HEK293 (cell line): ENCODE data around the gene VRK1.

ENCODE experiments used
- CTCF ChIA-PET: fragments of 350-600 bp; formaldehyde crosslinking; extraction: SDS; loops from one replicate; lab custom pipeline; 2021; ENCODE audit warnings: antibody characterized with exemption; lab: Yijun Ruan, JAX
- POLR2A ChIA-PET: fragments of 300-600 bp; formaldehyde crosslinking; extraction: SDS; loops from one replicate; lab custom pipeline; 2020; ENCODE audit warnings: antibody characterized with exemption, inconsistent platforms; lab: Yijun Ruan, JAX
- H3K27ac ChIP-seq: fragments of 200-500 bp; sonication (Bioruptor generic); 2 replicates; pipeline ENCODE4 v1.5.1; 2014; ENCODE audit warnings: low read depth, low read length, control low read depth, inconsistent platforms; ENCODE audit errors: extremely low read depth
- H3K36me3 ChIP-seq, 2 experiments: fragments of 200-500 bp in 1 of 2; sonication (Bioruptor generic) in 1 of 2; 1 replicate in 1 of 2; 2 replicates in 1 of 2; pipeline ENCODE4 v1.5.1; 2014 to 2017; ENCODE audit warnings: inconsistent platforms in 2 of 2, low read length in 2 of 2; ENCODE audit not compliant: control insufficient read depth in 2 of 2, insufficient read depth in 1 of 2
- H3K4me1 ChIP-seq: fragments of 200-500 bp; sonication (Bioruptor generic); 2 replicates; pipeline ENCODE4 v1.5.1; 2014; ENCODE audit warnings: mild to moderate bottlenecking, low read length, inconsistent platforms; ENCODE audit not compliant: control insufficient read depth, insufficient read depth
- H3K4me3 ChIP-seq: 2 replicates; pipeline ENCODE4 v1.5.1; 2011; ENCODE audit warnings: low read depth, mild to moderate bottlenecking, control low read depth, low read length, moderate library complexity
- H3K9me3 ChIP-seq: fragments of 200-500 bp; sonication (Bioruptor generic); 2 replicates; pipeline ENCODE4 v1.5.1; 2014; ENCODE audit warnings: low read depth, low read length, inconsistent platforms; ENCODE audit not compliant: control insufficient read depth, insufficient read depth
- HOXA7 ChIP-seq: sonication (generic); formaldehyde crosslinking; IDR thresholded peaks from 2 replicates; pipeline ENCODE4 v1.8.1; 2022; ENCODE audit warnings: missing genetic modification reagents, borderline replicate concordance
- HOXD13 ChIP-seq: sonication (generic); formaldehyde crosslinking; IDR thresholded peaks from 2 replicates; pipeline ENCODE4 v1.8.0; 2022; ENCODE audit warnings: missing genetic modification reagents, borderline replicate concordance
- KLF7 ChIP-seq: fragments of 450-650 bp; formaldehyde crosslinking; IDR thresholded peaks from 2 replicates; pipeline ENCODE4 v1.5.1; 2016; ENCODE audit warnings: missing biosample characterization, missing genetic modification characterization, borderline replicate concordance
- MYNN ChIP-seq: fragments of 450-650 bp; formaldehyde crosslinking; IDR thresholded peaks from 2 replicates; pipeline ENCODE4 v1.5.1; 2016; ENCODE audit warnings: missing biosample characterization, missing genetic modification characterization, borderline replicate concordance
- REPIN1 ChIP-seq: fragments of 450-650 bp; formaldehyde crosslinking; IDR thresholded peaks from 2 replicates; pipeline ENCODE4 v1.5.1; 2017; ENCODE audit warnings: missing biosample characterization, missing genetic modification characterization, low read depth
- ZNF114 ChIP-seq: fragments of 450-650 bp; formaldehyde crosslinking; IDR thresholded peaks from 2 replicates; pipeline ENCODE4 v1.5.0; 2017; ENCODE audit warnings: missing biosample characterization, missing genetic modification characterization
- ZNF19 ChIP-seq: fragments of 450-650 bp; formaldehyde crosslinking; IDR thresholded peaks from 2 replicates; pipeline ENCODE4; 2016; ENCODE audit warnings: missing biosample characterization, missing genetic modification characterization, low read depth
- ZNF2 ChIP-seq: fragments of 450-650 bp; formaldehyde crosslinking; IDR thresholded peaks from 2 replicates; pipeline ENCODE4 v1.5.1; 2016; ENCODE audit warnings: missing biosample characterization, missing genetic modification characterization
- ZNF341 ChIP-seq: fragments of 450-650 bp; formaldehyde crosslinking; IDR thresholded peaks from 2 replicates; pipeline ENCODE4; 2016; ENCODE audit warnings: low read depth, missing biosample characterization, missing genetic modification characterization
- ZNF366 ChIP-seq: fragments of 450-650 bp; formaldehyde crosslinking; conservative IDR thresholded peaks from 2 replicates; pipeline ENCODE4 v1.5.1; 2016; ENCODE audit warnings: missing biosample characterization, missing genetic modification characterization
- ZNF404 ChIP-seq: fragments of 450-650 bp; formaldehyde crosslinking; IDR thresholded peaks from 2 replicates; pipeline ENCODE4 v1.5.1; 2017; ENCODE audit warnings: missing biosample characterization, missing genetic modification characterization
- ZNF423 ChIP-seq: fragments of 450-650 bp; formaldehyde crosslinking; IDR thresholded peaks from 2 replicates; pipeline ENCODE4 v1.5.1; 2016; ENCODE audit warnings: missing biosample characterization, missing genetic modification characterization
- ZNF600 ChIP-seq: fragments of 450-650 bp; formaldehyde crosslinking; IDR thresholded peaks from 2 replicates; pipeline ENCODE4 v1.5.1; 2016; ENCODE audit warnings: missing biosample characterization, missing genetic modification characterization
- ZNF626 ChIP-seq: fragments of 450-650 bp; sonication (Bioruptor Pico); formaldehyde crosslinking; IDR thresholded peaks from 2 replicates; pipeline ENCODE4 v1.5.1; 2018; ENCODE audit warnings: missing biosample characterization, missing genetic modification characterization, inconsistent platforms
- ZNF747 ChIP-seq: fragments of 450-650 bp; formaldehyde crosslinking; IDR thresholded peaks from 2 replicates; pipeline ENCODE4 v1.5.1; 2016; ENCODE audit warnings: missing biosample characterization, missing genetic modification characterization
- ZNF76 ChIP-seq: fragments of 450-650 bp; formaldehyde crosslinking; IDR thresholded peaks from 2 replicates; pipeline ENCODE4; 2016; ENCODE audit warnings: low read depth, missing biosample characterization, missing genetic modification characterization, borderline replicate concordance
- ZNF830 ChIP-seq: fragments of 450-650 bp; IDR thresholded peaks from 2 replicates; pipeline ENCODE4 v1.5.0; 2018; ENCODE audit warnings: missing biosample characterization, missing genetic modification characterization, low read depth, mild to moderate bottlenecking, moderate library complexity
- TF ChIP-seq, protein P1 (sequence below): fragments of 450-650 bp; formaldehyde crosslinking; IDR thresholded peaks from 2 replicates; pipeline ENCODE4 v1.5.1; 2016; ENCODE audit warnings: missing biosample characterization, missing genetic modification characterization
- TF ChIP-seq, protein P2 (sequence below): sonication (generic); formaldehyde crosslinking; IDR thresholded peaks from 2 replicates; pipeline ENCODE4 v1.8.1; 2022; ENCODE audit warnings: mild to moderate bottlenecking, moderate library complexity, missing genetic modification reagents
- TF ChIP-seq, protein P3 (sequence below): fragments of 450-650 bp; formaldehyde crosslinking; IDR thresholded peaks from 2 replicates; pipeline ENCODE4 v1.5.1; 2016; ENCODE audit warnings: missing biosample characterization, missing genetic modification characterization

Gene VRK1

DNA sequence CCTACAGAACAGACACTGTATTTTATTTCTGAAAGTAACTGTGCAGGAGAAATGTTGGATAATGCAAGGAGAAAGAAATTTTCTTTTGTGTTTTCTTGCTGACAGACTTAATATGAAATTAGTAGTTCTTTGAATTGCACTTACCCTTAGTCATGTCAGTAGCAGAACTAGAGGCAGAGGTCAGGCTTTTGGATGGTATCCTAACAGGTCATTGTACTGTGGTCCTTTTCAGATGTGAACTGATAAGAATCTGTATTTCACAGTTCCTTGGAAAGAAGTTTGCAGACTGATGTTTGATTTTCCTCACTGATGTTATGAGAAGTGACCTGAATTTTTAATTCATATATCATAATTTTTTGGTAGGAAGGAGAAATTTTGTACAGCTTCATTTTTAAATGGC, 46.0 kb downstream of the VRK1 start:
- TF ChIP-seq MYNN (no peak), REPIN1 (tag by site-specific recombination) (no peak), ZNF747 (no peak), ZNF114 (tag by site-specific recombination) (no peak), ZNF600 (no peak), ZNF404 (tag by site-specific recombination) (no peak), ZNF366 (tag by site-specific recombination) (no peak), ZNF830 (tag by site-specific recombination) (no peak), HOXA7 (CRISPR knock-in tag) (no peak), ZNF341 (tag by site-specific recombination) (no peak), HOXD13 (CRISPR knock-in tag) (no peak), ZNF626 (tag by site-specific recombination) (no peak), ZNF76 (no peak), ZNF19 (no peak), ZNF423 (no peak), ZNF2 (no peak)
- TF ChIP-seq, protein P1, sequence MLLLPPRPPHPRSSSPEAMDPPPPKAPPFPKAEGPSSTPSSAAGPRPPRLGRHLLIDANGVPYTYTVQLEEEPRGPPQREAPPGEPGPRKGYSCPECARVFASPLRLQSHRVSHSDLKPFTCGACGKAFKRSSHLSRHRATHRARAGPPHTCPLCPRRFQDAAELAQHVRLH = no peak
- TF ChIP-seq, protein P2, sequence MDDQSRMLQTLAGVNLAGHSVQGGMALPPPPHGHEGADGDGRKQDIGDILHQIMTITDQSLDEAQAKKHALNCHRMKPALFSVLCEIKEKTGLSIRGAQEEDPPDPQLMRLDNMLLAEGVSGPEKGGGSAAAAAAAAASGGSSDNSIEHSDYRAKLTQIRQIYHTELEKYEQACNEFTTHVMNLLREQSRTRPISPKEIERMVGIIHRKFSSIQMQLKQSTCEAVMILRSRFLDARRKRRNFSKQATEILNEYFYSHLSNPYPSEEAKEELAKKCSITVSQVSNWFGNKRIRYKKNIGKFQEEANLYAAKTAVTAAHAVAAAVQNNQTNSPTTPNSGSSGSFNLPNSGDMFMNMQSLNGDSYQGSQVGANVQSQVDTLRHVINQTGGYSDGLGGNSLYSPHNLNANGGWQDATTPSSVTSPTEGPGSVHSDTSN (CRISPR knock-in tag) = no peak
- TF ChIP-seq, protein P3, sequence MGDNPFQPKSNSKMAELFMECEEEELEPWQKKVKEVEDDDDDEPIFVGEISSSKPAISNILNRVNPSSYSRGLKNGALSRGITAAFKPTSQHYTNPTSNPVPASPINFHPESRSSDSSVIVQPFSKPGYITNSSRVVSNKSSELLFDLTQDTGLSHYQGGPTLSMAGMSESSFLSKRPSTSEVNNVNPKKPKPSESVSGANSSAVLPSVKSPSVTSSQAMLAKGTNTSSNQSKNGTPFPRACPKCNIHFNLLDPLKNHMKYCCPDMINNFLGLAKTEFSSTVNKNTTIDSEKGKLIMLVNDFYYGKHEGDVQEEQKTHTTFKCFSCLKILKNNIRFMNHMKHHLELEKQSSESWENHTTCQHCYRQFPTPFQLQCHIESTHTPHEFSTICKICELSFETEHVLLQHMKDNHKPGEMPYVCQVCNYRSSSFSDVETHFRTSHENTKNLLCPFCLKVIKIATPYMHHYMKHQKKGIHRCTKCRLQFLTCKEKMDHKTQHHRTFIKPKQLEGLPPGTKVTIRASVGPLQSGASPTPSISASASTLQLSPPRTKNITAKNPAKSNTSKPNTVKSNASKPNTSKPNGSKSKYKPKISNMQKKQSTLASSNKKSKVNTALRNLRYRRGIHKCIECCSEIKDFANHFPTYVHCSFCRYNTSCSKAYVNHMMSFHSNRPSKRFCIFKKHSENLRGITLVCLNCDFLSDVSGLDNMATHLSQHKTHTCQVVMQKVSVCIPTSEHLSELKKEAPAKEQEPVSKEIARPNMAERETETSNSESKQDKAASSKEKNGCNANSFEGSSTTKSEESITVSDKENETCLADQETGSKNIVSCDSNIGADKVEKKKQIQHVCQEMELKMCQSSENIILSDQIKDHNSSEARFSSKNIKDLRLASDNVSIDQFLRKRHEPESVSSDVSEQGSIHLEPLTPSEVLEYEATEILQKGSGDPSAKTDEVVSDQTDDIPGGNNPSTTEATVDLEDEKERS (tag by site-specific recombination) = no peak
- ChIA-PET CTCF (interaction anchor here (0.9 to 2.2 kb wide), 2 partner anchors 9 kb away, joined by 4 to 10 read pairs; no protein-coding TSS in a partner anchor), POLR2A (no interaction called here)
- Histone ChIP-seq H3K9me3 (no peaks in the 10 kb centered on the region), H3K36me3 (peaks cover 24 to 42% of the 10 kb centered on the region in 2 experiments), H3K4me1 (no peaks in the 10 kb centered on the region), H3K27ac (no peak overlapping the region), H3K4me3 (no peak overlapping the region)

DNA sequence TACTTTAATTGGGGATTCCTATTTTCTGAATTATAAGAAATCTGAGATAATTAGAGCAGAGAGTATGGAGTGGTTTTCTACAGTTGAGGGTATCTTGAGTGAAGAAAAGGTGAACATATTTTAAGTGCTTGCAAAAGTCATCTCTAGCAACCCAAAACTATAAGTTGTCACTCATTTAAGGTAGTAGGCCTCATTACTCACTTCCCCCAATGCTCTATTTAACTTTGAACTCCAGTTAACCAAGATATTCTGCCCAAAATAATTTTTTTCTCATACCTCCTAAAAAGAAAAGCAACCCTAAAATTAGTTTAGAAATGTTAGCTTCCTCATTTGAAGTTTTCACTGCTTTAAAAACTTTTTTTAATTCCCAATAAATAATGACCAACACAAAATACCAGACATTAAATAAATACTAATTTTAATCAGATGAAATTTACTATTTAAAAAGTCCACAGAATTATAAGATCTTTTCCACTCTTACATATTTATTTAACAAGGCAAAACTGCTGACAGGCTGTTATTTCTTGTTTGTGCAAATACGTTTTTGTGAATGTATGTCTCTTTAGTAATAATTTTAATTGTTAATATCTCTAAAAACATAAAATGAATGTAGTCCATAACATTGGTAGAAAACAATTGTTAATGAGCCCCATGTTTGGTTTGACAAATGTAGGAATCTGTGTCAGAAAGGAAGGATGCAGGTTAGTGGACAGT, 47.8 kb downstream of the VRK1 start:
- H3K36me3 ChIP-seq = peaks cover 17 to 51% of the 10 kb centered on the region in 2 experiments
- no peaks in the 10 kb centered on the region for H3K9me3 ChIP-seq
- H3K4me3 ChIP-seq = no peak overlapping the region
- ChIA-PET POLR2A (no interaction called here), CTCF (interaction anchor here (0.6 kb wide), 1 partner anchor 267 kb away, joined by 3 read pairs; no protein-coding TSS in a partner anchor)
- TF ChIP-seq KLF7 (tag by site-specific recombination) = no peak
- no peak overlapping the region for H3K27ac ChIP-seq
- H3K4me1 ChIP-seq = no peaks in the 10 kb centered on the region
